Tibial artery (tissue), 4 donors: ENCODE data around the gene MAP4K2.

ENCODE experiments used
- DNase-seq, 2 donors: peaks; one replicate each; pipeline ENCODE4 v3.0.0-alpha.2; 2019
- H3K27ac ChIP-seq, 2 donors: fragments of 200-600 bp; sonication (generic) in 1 of 2; 1 replicate in 1 of 2; 2 replicates in 1 of 2; pipeline ENCODE4 v1.5.1; 2018 to 2019; ENCODE audit warnings: mild to moderate bottlenecking in 1 of 2
- H3K27me3 ChIP-seq, 2 donors: fragments of 200-600 bp; sonication (generic) in 1 of 2; one replicate each; pipeline versions ENCODE4 v1.5.1 to v1.6.0; 2016 to 2019
- H3K36me3 ChIP-seq, 3 donors: fragments of 200-600 bp; sonication (generic) in 2 of 3; one replicate each; pipeline ENCODE4 v1.5.1; 2016 to 2019; ENCODE audit warnings: mild to moderate bottlenecking in 2 of 3
- H3K4me1 ChIP-seq, 4 donors: fragments of 200-600 bp; sonication (generic) in 2 of 4; 1 replicate in 3 of 4; 2 replicates in 1 of 4; pipeline ENCODE4 v1.5.1; 2016 to 2019
- H3K4me3 ChIP-seq, 2 donors: fragments of 200-600 bp; sonication (generic) in 1 of 2; 1 replicate in 1 of 2; 2 replicates in 1 of 2; pipeline ENCODE4 v1.5.1; 2018 to 2019; ENCODE audit warnings: mild to moderate bottlenecking in 2 of 2
- H3K9me3 ChIP-seq, 3 donors: fragments of 200-600 bp; sonication (generic) in 1 of 3; one replicate each; pipeline ENCODE4 v1.5.1; 2016 to 2019
- intact Hi-C: fragments of 100-400 bp; cut with DNase I; formaldehyde crosslinking; loops from one replicate; pipeline ENCODE4 v1.15.0; 2023; ENCODE audit warnings: low total_unique reads
- TF ChIP-seq, protein P1 (sequence below), 2 experiments: fragments of 200-600 bp in 1 of 2; fragments of 450-650 bp in 1 of 2; IDR thresholded peaks; one replicate each; pipeline ENCODE4 v1.5.1; 2017 to 2019; ENCODE audit warnings: antibody characterized with exemption in 2 of 2, mild to moderate bottlenecking in 1 of 2, moderate library complexity in 1 of 2

Gene MAP4K2

DNA sequence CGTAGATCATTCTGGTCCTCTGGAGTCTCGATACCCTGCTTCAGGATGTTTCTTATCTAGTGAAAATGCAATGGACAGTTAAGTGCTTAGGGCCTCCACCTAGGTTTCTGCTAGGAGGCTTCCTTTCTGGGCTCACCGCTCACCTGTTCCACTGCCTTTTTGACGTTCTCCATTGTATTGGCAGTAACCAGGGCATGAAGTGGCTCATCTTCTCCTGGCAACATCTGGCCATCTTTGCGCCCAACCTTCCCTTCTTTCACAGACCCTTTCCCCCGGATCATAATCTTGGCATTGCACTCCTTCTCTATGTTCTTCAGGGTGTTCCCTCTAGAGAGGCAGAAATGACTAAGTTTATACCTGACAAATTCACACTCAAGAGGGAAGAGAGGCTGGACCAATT, 33.7 kb downstream of the MAP4K2 start:
- intact Hi-C loops = no loop called here
- Histone ChIP-seq H3K9me3 (no peaks in the 10 kb centered on the region), H3K4me3 (no peak overlapping the region), H3K27ac (no peak overlapping the region), H3K27me3 (no peaks in the 10 kb centered on the region), H3K4me1 (peaks cover 0 to 52% (median 32%) of the 10 kb centered on the region in 4 donors), H3K36me3 (peaks cover 99 to 100% (median 100%) of the 10 kb centered on the region in 3 donors)
- no peak for DNase-seq
- TF ChIP-seq, protein P1, sequence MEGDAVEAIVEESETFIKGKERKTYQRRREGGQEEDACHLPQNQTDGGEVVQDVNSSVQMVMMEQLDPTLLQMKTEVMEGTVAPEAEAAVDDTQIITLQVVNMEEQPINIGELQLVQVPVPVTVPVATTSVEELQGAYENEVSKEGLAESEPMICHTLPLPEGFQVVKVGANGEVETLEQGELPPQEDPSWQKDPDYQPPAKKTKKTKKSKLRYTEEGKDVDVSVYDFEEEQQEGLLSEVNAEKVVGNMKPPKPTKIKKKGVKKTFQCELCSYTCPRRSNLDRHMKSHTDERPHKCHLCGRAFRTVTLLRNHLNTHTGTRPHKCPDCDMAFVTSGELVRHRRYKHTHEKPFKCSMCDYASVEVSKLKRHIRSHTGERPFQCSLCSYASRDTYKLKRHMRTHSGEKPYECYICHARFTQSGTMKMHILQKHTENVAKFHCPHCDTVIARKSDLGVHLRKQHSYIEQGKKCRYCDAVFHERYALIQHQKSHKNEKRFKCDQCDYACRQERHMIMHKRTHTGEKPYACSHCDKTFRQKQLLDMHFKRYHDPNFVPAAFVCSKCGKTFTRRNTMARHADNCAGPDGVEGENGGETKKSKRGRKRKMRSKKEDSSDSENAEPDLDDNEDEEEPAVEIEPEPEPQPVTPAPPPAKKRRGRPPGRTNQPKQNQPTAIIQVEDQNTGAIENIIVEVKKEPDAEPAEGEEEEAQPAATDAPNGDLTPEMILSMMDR (IDR thresholded peaks at IDR 0.05) = no peak

- intact Hi-C loops = no loop called here
- H3K27me3 ChIP-seq = no peaks in the 10 kb centered on the region
- peak overlapping the region; percentile 49 to 60 for H3K27ac ChIP-seq
- no peaks in the 10 kb centered on the region for H3K9me3 ChIP-seq
- TF ChIP-seq, protein P1 (IDR thresholded peaks at IDR 0.05) = no peak
- peaks cover 0 to 52% (median 37%) of the 10 kb centered on the region in 4 donors for H3K4me1 ChIP-seq
- H3K4me3 ChIP-seq = no peak overlapping the region
- DNase-seq = peak in 1 of 2 donors; percentile 3
- H3K36me3 ChIP-seq = peaks cover 97 to 100% (median 99%) of the 10 kb centered on the region in 3 donors
Observed at GRCh38 chr11:64768300-64768694, 34.7 kb downstream of the MAP4K2 start.

GRCh38 chr11:64767344-64768299, 35.4 kb downstream of the MAP4K2 start:
- no peaks in the 10 kb centered on the region for H3K27me3 ChIP-seq
- TF ChIP-seq, protein P1 (IDR thresholded peaks at IDR 0.05) = peak; percentile 68 to 73
- H3K36me3 ChIP-seq = peaks cover 90 to 99% (median 95%) of the 10 kb centered on the region in 3 donors
- intact Hi-C loops = no loop called here
- DNase-seq = peak; percentile 71 to 76
- no peak overlapping the region for H3K4me3 ChIP-seq
- peaks cover 0 to 52% (median 38%) of the 10 kb centered on the region in 4 donors for H3K4me1 ChIP-seq
- peak overlapping the region; percentile 49 to 60 for H3K27ac ChIP-seq
- no peaks in the 10 kb centered on the region for H3K9me3 ChIP-seq

DNA sequence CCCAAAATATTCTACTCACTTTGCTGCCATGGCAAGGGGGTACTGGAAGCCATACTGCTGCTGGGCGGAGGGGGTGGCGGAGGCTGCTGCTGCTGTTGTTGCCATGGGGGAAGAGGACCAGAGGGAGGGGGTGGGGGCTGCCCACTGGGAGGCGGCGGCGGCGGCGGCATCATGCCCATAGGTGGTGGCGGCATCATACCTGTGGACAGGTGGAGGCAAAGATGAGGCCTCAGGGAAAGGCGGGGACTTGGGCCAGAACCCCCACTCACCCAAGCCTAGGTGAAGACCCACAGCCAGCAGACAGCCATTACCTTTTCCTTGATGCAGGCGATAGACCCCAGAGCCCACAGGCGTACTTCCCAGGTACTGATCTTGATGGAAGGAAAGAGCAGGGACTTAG, 36.1 kb downstream of the MAP4K2 start:
- Histone ChIP-seq H3K27ac (peak overlapping the region; percentile 49 to 60), H3K4me1 (peaks cover 0 to 52% (median 41%) of the 10 kb centered on the region in 4 donors), H3K9me3 (no peaks in the 10 kb centered on the region), H3K36me3 (peaks cover 83 to 96% (median 88%) of the 10 kb centered on the region in 3 donors), H3K27me3 (no peaks in the 10 kb centered on the region), H3K4me3 (no peak overlapping the region)
- TF ChIP-seq, protein P1 (IDR thresholded peaks at IDR 0.05) = no peak
- intact Hi-C loops = no loop called here
- DNase-seq = peak; percentile 16 to 64

DNA sequence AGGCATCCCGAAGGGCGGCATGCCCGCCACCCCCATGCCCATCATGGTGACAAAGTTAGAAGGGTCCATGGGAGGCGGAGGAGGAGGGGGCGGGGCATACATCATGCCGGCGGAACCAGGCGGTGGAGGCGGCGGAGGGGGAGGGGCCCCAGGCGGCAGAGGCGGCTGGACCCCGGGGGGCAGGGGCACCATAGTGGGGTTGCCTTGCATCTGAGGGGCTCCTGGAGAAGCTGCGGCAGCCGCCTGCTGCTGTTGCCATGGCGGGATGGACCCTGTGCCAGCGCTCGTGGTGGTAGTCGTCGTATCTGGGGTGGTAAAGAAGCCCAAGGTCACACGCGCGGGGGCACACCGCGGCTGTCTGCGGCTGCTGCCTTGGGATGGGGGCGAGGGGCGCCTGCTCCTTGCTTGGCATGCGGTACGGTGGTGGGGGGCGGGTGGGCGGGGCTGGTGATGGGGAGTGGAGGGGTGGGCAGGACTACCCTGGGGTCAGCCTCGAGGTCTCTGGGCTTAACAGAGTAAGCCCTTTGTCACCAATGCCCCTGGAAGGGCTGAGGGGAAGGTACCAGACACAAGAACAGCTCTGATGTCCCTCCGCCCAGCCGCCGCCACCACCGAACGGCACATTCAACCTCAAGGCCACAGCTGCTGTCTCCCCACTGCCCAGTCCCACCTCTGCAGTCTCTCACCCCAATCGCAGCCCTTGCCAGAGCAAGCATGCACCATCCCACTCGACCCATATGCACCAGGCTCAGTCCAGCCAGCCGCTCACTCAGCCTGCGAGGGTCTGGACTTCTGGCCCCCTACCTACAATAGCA, 37.0 kb downstream of the MAP4K2 start:
- Histone ChIP-seq H3K36me3 (peaks cover 74 to 87% (median 79%) of the 10 kb centered on the region in 3 donors), H3K27ac (no peak overlapping the region), H3K4me1 (peaks cover 0 to 58% (median 40%) of the 10 kb centered on the region in 4 donors), H3K4me3 (no peak overlapping the region), H3K27me3 (no peaks in the 10 kb centered on the region), H3K9me3 (no peaks in the 10 kb centered on the region)
- TF ChIP-seq, protein P1 (IDR thresholded peaks at IDR 0.05) = no peak
- peak; percentile 20 to 67 for DNase-seq
- intact Hi-C loops = no loop called here
